Testis (tissue), 2 donors: Measurements from ENCODE around the gene DACH1.

Experiments
- POLR2A ChIP-seq: fragments of 450-650 bp; IDR thresholded peaks from one replicate; pipeline ENCODE4 v1.6.1; 2017; ENCODE audit warnings: antibody characterized with exemption, mild to moderate bottlenecking, moderate library complexity
- TF ChIP-seq, protein P1 (sequence below), 3 experiments: fragments of 450-650 bp in 2 of 3; fragments of 200-600 bp in 1 of 3; sonication (generic) in 1 of 3; IDR thresholded peaks; one replicate each; pipeline ENCODE4 v1.5.1; 2016 to 2019; ENCODE audit warnings: antibody characterized with exemption in 3 of 3, mild to moderate bottlenecking in 2 of 3, moderate library complexity in 1 of 3

DNA sequence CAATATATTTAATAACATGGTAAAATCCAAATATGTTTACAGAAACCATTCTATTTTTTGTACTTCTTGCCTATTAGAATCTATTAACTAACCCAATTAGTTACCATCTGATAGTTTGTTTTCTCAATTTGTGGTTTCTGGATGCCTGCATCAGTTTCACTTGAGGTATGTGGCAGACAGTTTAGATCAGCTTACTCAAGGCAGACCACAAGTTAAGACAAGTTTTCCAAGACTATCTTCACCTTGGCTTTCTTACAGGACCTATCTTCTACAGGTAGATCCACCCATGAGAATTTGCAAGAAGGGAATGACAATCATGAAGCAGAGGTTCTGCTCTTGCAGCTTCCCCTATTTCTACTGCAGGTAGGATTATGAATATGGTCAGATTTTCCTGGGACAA lies 458.6 kb downstream of the DACH1 start:
- no peak for TF ChIP-seq POLR2A
- TF ChIP-seq, protein P1, sequence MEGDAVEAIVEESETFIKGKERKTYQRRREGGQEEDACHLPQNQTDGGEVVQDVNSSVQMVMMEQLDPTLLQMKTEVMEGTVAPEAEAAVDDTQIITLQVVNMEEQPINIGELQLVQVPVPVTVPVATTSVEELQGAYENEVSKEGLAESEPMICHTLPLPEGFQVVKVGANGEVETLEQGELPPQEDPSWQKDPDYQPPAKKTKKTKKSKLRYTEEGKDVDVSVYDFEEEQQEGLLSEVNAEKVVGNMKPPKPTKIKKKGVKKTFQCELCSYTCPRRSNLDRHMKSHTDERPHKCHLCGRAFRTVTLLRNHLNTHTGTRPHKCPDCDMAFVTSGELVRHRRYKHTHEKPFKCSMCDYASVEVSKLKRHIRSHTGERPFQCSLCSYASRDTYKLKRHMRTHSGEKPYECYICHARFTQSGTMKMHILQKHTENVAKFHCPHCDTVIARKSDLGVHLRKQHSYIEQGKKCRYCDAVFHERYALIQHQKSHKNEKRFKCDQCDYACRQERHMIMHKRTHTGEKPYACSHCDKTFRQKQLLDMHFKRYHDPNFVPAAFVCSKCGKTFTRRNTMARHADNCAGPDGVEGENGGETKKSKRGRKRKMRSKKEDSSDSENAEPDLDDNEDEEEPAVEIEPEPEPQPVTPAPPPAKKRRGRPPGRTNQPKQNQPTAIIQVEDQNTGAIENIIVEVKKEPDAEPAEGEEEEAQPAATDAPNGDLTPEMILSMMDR (IDR thresholded peaks at IDR 0.05) = no peak
